ENCODE data around the gene SH3RF3. TPM values are rescaled to one million over a fixed set of nuclear protein-coding genes. Genes with fewer than 3 reads are reported as not detected.

The SH3RF3 gene
- total and polyA plus RNA-seq, 2 of the 13 experiments (the other 11 are each of a cell fraction or from before 2014, with no cell fraction given): 0.04 TPM; not detected in 1

DNA sequence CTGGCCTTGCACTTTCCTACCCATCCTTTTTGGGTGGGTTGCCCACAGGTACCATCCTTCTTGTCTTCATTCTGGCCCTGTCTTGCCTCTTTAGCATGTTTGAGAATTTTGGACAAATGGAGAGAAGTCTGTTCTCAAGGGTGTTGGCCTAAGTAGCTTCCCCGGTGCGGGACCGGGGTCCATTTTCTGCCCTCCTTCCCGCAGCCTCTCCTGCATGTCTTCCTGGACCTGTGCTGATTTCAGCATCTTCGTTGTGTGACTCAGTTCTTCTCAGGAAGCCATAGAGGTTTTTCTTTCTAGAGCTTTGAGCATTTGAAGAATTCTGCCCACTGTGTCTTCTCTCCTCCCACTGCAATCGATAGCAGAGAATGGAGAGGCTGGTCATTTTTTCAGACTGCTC, 172.7 kb downstream of the SH3RF3 start:
- peaks cover 0 to 3% of the 10 kb centered on the region in 2 experiments; a peak in 2 of 5 replicates for H3K27me3 ChIP-seq (ENCODE audit: control insufficient read depth in 1 of 2, insufficient read depth in 2 of 2, low read length in 2 of 2)
- no peak for ATAC-seq
- no peak overlapping the region for H3K4me2 ChIP-seq (ENCODE audit: low read depth, low read length)
- no peaks in the 10 kb centered on the region for H3K36me3 ChIP-seq (replicated peaks in 1 of 2; ENCODE audit: control insufficient read depth in 1 of 2, insufficient read depth in 2 of 2, low read length in 2 of 2)
- H3K79me2 ChIP-seq (ENCODE audit: insufficient read depth, low read length): no peaks in the 10 kb centered on the region
- ChIA-PET CTCF (ENCODE audit: low intra/inter-chr PET ratio, low total read pairs) (no interaction called here), POLR2A (no interaction called here)
- WGBS (ENCODE audit: low lambda C conversion rate): 62% methylated on average over 6 of the region's 6 CpGs
- no peak overlapping the region for H3K9ac ChIP-seq (ENCODE audit: insufficient read depth, low read depth, low read length)
- no peak for DNase-seq (ENCODE audit: low spot score)
- H3K9me3 ChIP-seq (ENCODE audit: low read length): no peaks in the 10 kb centered on the region
- H2AFZ ChIP-seq (ENCODE audit: low read length): no peak overlapping the region
- FAIRE-seq: no peak
- no peak overlapping the region for H3K27ac ChIP-seq (ENCODE audit: extremely low read length, insufficient read depth, low read length)
- in situ Hi-C loops (cut with HindIII; ENCODE audit: extremely low pct_ligation_motif_present, low pct_unique_long_range_greater_than_20kb): no loop called here
- TF ChIP-seq EEA1 (CRISPR knock-in tag; IDR thresholded peaks at IDR 0.05; ENCODE audit: borderline replicate concordance) (no peak), ZNF607 (CRISPR knock-in tag; IDR thresholded peaks at IDR 0.05; ENCODE audit: borderline replicate concordance) (no peak)
- TF ChIP-seq, protein P1, sequence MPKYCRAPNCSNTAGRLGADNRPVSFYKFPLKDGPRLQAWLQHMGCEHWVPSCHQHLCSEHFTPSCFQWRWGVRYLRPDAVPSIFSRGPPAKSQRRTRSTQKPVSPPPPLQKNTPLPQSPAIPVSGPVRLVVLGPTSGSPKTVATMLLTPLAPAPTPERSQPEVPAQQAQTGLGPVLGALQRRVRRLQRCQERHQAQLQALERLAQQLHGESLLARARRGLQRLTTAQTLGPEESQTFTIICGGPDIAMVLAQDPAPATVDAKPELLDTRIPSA (CRISPR knock-in tag; IDR thresholded peaks at IDR 0.05; ENCODE audit: borderline replicate concordance): no peak
- H3K4me1 ChIP-seq (ENCODE audit: insufficient read depth, low read length): no peaks in the 10 kb centered on the region
- intact Hi-C loops (cut with micrococcal nuclease; ENCODE audit: unreplicated experiment): no loop called here
- no TSS peak for BruUV-seq (replicated peaks)
- no peak overlapping the region for H3K4me3 ChIP-seq (replicated peaks in 1 of 3; ENCODE audit: insufficient read depth in 1 of 3, low read depth in 2 of 3, low read length in 3 of 3)
- H4K20me1 ChIP-seq (ENCODE audit: insufficient read depth, low read length): no peaks in the 10 kb centered on the region

DNA sequence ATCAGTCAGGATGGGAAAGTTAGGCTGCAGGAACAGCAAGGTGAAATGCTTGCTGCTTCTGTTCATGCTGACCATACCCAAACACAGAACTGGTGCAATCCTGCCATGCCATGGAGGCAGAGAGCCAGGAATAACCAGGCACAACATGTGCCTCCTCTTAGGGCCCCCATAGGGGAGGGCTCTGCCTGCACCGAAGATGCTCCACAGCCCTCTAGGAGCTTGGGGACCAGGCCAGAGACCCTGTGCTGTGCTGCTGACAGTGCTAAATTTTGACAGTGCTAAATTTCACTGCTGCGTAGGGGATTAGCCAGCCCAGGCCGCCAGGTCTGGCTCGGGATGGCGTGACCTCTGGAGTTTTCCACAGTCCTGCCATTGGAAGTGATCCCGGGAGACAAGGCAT, 173.3 kb downstream of the SH3RF3 start:
- no peaks in the 10 kb centered on the region for H3K9me3 ChIP-seq (ENCODE audit: low read length)
- CTCF ChIA-PET (ENCODE audit: low intra/inter-chr PET ratio, low total read pairs): no interaction called here
- intact Hi-C loops (cut with micrococcal nuclease; ENCODE audit: unreplicated experiment): no loop called here
- no peaks in the 10 kb centered on the region for H4K20me1 ChIP-seq (ENCODE audit: insufficient read depth, low read length)
- no peak overlapping the region for H3K27ac ChIP-seq (ENCODE audit: extremely low read length, insufficient read depth, low read length)
- no peak overlapping the region for H2AFZ ChIP-seq (ENCODE audit: low read length)
- no peak overlapping the region for H3K9ac ChIP-seq (ENCODE audit: insufficient read depth, low read depth, low read length)
- POLR2A ChIA-PET: no interaction called here
- no peak for DNase-seq (ENCODE audit: low spot score)
- no peaks in the 10 kb centered on the region for H3K4me1 ChIP-seq (ENCODE audit: insufficient read depth, low read length)
- TF ChIP-seq MAFK (conservative IDR thresholded peaks at IDR 0.05 in 1 of 2, IDR thresholded peaks at IDR 0.05 in 1 of 2; ENCODE audit: low read length in 2 of 2) (peak in 1 of 2 experiments; percentile 75; a peak in 3 of 4 replicates), GZF1 (CRISPR knock-in tag; IDR thresholded peaks at IDR 0.05) (no peak), ZBTB7B (CRISPR knock-in tag; IDR thresholded peaks at IDR 0.05) (no peak)
- no peak for ATAC-seq
- H3K79me2 ChIP-seq (ENCODE audit: insufficient read depth, low read length): no peaks in the 10 kb centered on the region
- BruUV-seq (replicated peaks): no TSS peak
- FAIRE-seq: no peak
- H3K36me3 ChIP-seq (replicated peaks in 1 of 2; ENCODE audit: control insufficient read depth in 1 of 2, insufficient read depth in 2 of 2, low read length in 2 of 2): no peaks in the 10 kb centered on the region
- H3K27me3 ChIP-seq (ENCODE audit: control insufficient read depth in 1 of 2, insufficient read depth in 2 of 2, low read length in 2 of 2): peaks cover 0 to 3% of the 10 kb centered on the region in 2 experiments; a peak in 2 of 5 replicates
- H3K4me2 ChIP-seq (ENCODE audit: low read depth, low read length): no peak overlapping the region
- no peak overlapping the region for H3K4me3 ChIP-seq (replicated peaks in 1 of 3; ENCODE audit: insufficient read depth in 1 of 3, low read depth in 2 of 3, low read length in 3 of 3)
- no CpG with 5 or more reads among the region's 6 CpGs for WGBS (ENCODE audit: low lambda C conversion rate)
- in situ Hi-C loops (cut with HindIII; ENCODE audit: extremely low pct_ligation_motif_present, low pct_unique_long_range_greater_than_20kb): no loop called here
